C4-2B (cell line): Measurements from ENCODE around the gene CMTM7.

Experiments used
- ZFX ChIP-seq: fragments of 450-650 bp; IDR thresholded peaks from 2 replicates; pipeline ENCODE4 v1.6.1; 2017
- TF ChIP-seq, protein P1 (sequence below): fragments of 450-650 bp; conservative IDR thresholded peaks from 2 replicates; pipeline ENCODE4 v1.5.1; 2017; ENCODE audit warnings: mild to moderate bottlenecking

DNA sequence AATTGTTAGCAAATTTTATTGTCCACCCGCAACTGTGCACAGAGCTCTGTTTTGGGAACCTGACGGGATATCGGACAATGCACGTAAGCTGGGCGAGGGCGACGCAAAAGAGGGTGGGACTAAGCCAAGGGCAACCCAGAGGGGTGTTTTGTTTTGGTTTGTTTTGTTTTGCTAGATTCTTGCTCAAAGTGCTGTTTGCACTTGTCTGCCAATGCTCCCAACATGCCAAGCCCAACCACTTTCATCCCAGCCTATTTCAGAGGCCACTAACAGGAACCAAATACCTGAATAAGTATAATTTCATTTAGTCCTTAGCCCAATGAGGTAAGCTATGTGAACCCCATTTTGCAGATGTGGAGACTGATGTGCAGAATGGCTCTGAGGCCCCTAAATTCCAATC, 9.7 kb upstream of the CMTM7 start:
- TF ChIP-seq, protein P1, sequence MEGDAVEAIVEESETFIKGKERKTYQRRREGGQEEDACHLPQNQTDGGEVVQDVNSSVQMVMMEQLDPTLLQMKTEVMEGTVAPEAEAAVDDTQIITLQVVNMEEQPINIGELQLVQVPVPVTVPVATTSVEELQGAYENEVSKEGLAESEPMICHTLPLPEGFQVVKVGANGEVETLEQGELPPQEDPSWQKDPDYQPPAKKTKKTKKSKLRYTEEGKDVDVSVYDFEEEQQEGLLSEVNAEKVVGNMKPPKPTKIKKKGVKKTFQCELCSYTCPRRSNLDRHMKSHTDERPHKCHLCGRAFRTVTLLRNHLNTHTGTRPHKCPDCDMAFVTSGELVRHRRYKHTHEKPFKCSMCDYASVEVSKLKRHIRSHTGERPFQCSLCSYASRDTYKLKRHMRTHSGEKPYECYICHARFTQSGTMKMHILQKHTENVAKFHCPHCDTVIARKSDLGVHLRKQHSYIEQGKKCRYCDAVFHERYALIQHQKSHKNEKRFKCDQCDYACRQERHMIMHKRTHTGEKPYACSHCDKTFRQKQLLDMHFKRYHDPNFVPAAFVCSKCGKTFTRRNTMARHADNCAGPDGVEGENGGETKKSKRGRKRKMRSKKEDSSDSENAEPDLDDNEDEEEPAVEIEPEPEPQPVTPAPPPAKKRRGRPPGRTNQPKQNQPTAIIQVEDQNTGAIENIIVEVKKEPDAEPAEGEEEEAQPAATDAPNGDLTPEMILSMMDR = no peak
- no peak for TF ChIP-seq ZFX
